ENCODE results near the gene OR6K3. TPM values are rescaled to one million over a fixed set of nuclear protein-coding genes. Genes with fewer than 3 reads are reported as not detected.
A peak's percentile ranks its signal among the peaks of the same experiment; 100 is the strongest.

Gene OR6K3
- total and polyA plus RNA-seq, 2 of the 8 experiments (the other 6 are each of a cell fraction or from before 2014, with no cell fraction given): not detected

GRCh38 chr1:158681606-158682005, 38.9 kb downstream of the OR6K3 start:
- H3K4ac ChIP-seq (replicated peaks; ENCODE audit: insufficient read length, low read depth, low read length): no peak overlapping the region
- no peak overlapping the region for H3K9ac ChIP-seq (replicated peaks in 1 of 4; ENCODE audit: extremely low read depth in 1 of 4, low read depth in 3 of 4, low read length in 3 of 4)
- no peak overlapping the region for H3K27ac ChIP-seq (ENCODE audit: low read depth, low read length)
- H2BK15ac ChIP-seq (ENCODE audit: low read length): no peak overlapping the region
- CTCF ChIA-PET (ENCODE audit: partially characterized antibody): no interaction called here
- no peaks in the 10 kb centered on the region for H3K9me3 ChIP-seq (ENCODE audit: insufficient read depth in 2 of 2, low read depth in 1 of 2, low read length in 1 of 2)
- H3K79me2 ChIP-seq (ENCODE audit: control insufficient read depth in 1 of 2, insufficient read depth in 2 of 2, low read length in 2 of 2): no peaks in the 10 kb centered on the region
- no peak overlapping the region for H2AK5ac ChIP-seq (ENCODE audit: low read depth, low read length)
- H4K91ac ChIP-seq (replicated peaks; ENCODE audit: insufficient read length, low read length): no peak overlapping the region
- H3K23ac ChIP-seq (ENCODE audit: insufficient read length): no peak overlapping the region
- H2BK20ac ChIP-seq (ENCODE audit: low read length): no peak overlapping the region
- H2BK12ac ChIP-seq (ENCODE audit: low read depth, low read length): no peak overlapping the region
- H2BK5ac ChIP-seq (ENCODE audit: low read depth, low read length): no peak overlapping the region
- no peak overlapping the region for H3K4me3 ChIP-seq (ENCODE audit: extremely low read depth in 1 of 4, insufficient read depth in 2 of 4, low read depth in 3 of 4, low read length in 4 of 4)
- H4K20me1 ChIP-seq (replicated peaks in 1 of 2; ENCODE audit: control insufficient read depth in 1 of 2, insufficient read depth in 2 of 2, low read length in 2 of 2): no peaks in the 10 kb centered on the region
- no peaks in the 10 kb centered on the region for H3K4me1 ChIP-seq (replicated peaks in 1 of 4; ENCODE audit: control insufficient read depth in 3 of 4, insufficient read depth in 4 of 4, low read length in 3 of 4)
- no peaks in the 10 kb centered on the region for H3K27me3 ChIP-seq (replicated peaks in 1 of 4; ENCODE audit: control insufficient read depth in 3 of 4, extremely low read depth in 1 of 4, insufficient read depth in 3 of 4, low read length in 3 of 4)
- FAIRE-seq: no peak
- 92% methylated on average over 2 of the region's 2 CpGs; no CpG with 5 or more reads in 1 of the 2 experiments for WGBS, 2 experiments (ENCODE audit: extremely low coverage in 1 of 2, insufficient coverage in 1 of 2, insufficient read length in 1 of 2, insufficient replicate concordance in 2 of 2, low coverage in 1 of 2, low lambda C conversion rate in 2 of 2, missing lambda C conversion rate in 1 of 2)
- H3K36me3 ChIP-seq (ENCODE audit: control insufficient read depth in 2 of 4, insufficient read depth in 4 of 4, low read length in 3 of 4): no peaks in the 10 kb centered on the region
- H3K56ac ChIP-seq (replicated peaks; ENCODE audit: insufficient read length, low read depth, low read length): no peak overlapping the region
- peak overlapping the region; percentile 15; the same call in 1 of the 2 replicates for H2AFZ ChIP-seq (ENCODE audit: low read length)
- DNase-seq (ENCODE audit: low read depth in 1 of 2, low spot score in 2 of 2): no peak
- no peak overlapping the region for H3K4me2 ChIP-seq (ENCODE audit: insufficient read depth in 1 of 2, low read depth in 2 of 2, low read length in 2 of 2)
- TF ChIP-seq CHD2 (IDR thresholded peaks at IDR 0.05; ENCODE audit: low read length) (no peak), SIX5 (IDR thresholded peaks at IDR 0.05; ENCODE audit: low read depth, low read length) (no peak), KDM4A (IDR thresholded peaks at IDR 0.05; ENCODE audit: low read depth, low read length, severe bottlenecking) (no peak), NANOG (IDR thresholded peaks at IDR 0.05; ENCODE audit: insufficient read depth, low read depth, low read length, poor library complexity, severe bottlenecking) (no peak), JUND (IDR thresholded peaks at IDR 0.05; ENCODE audit: low read length) (no peak), SP2 (IDR thresholded peaks at IDR 0.05; ENCODE audit: low read length) (no peak), PHF8 (conservative IDR thresholded peaks at IDR 0.05; ENCODE audit: low read depth, low read length) (no peak), EZH2 (IDR thresholded peaks at IDR 0.05; ENCODE audit: low read depth, low read length, severe bottlenecking) (no peak), RNF2 (IDR thresholded peaks at IDR 0.05; ENCODE audit: borderline replicate concordance, low read depth, low read length, missing control alignments, poor library complexity, severe bottlenecking) (no peak), CBX8 (IDR thresholded peaks at IDR 0.05; ENCODE audit: borderline replicate concordance, low read depth, low read length) (no peak), TAF7 (optimal IDR thresholded peaks at IDR 0.05; ENCODE audit: borderline replicate concordance, low read depth, low read length) (no peak), SP4 (IDR thresholded peaks at IDR 0.05; ENCODE audit: low read length) (no peak), BRCA1 (IDR thresholded peaks at IDR 0.05; ENCODE audit: low read depth, low read length) (no peak)
- no peak overlapping the region for H3K18ac ChIP-seq (ENCODE audit: extremely low read depth, low read length)
- no peaks in the 10 kb centered on the region for H3K23me2 ChIP-seq (ENCODE audit: low read depth, low read length)
- H4K8ac ChIP-seq (ENCODE audit: extremely low read depth, insufficient read depth, low read length): no peak overlapping the region
- H3K79me1 ChIP-seq (ENCODE audit: low read depth, low read length): no peaks in the 10 kb centered on the region
- POLR2A ChIA-PET (ENCODE audit: partially characterized antibody): no interaction called here
- H2BK120ac ChIP-seq (replicated peaks; ENCODE audit: low read depth, low read length): no peak overlapping the region
- no peak overlapping the region for H3K14ac ChIP-seq (ENCODE audit: insufficient read length)
- no peak overlapping the region for H4K5ac ChIP-seq (ENCODE audit: insufficient read length, low read depth, low read length)
